K562 (cell line): ENCODE data around the gene PRSS8. TPM values are rescaled to one million over a fixed set of nuclear protein-coding genes. Genes with fewer than 3 reads are reported as not detected.

Experiments
- ATF2 ChIP-seq: sonication (generic); formaldehyde crosslinking; IDR thresholded peaks from 2 replicates; pipeline ENCODE4 v1.8.1; 2022; ENCODE audit warnings: missing genetic modification reagents
- CHCHD3 ChIP-seq: fragments of 250-450 bp; sonication (Bioruptor Pico); IDR thresholded peaks from 2 replicates; pipeline ENCODE4 v2.1.2; 2022; ENCODE audit warnings: mild to moderate bottlenecking
- CHD4 ChIP-seq: fragments of 200-600 bp; sonication (generic); IDR thresholded peaks from 3 replicates; pipeline ENCODE4 v1.6.1; 2012; ENCODE audit warnings: low read depth, mild to moderate bottlenecking, mixed read lengths, low read length, inconsistent platforms; ENCODE audit not compliant: insufficient read depth, insufficient replicate concordance, poor library complexity, severe bottlenecking
- CTBP1 ChIP-seq: fragments of 450-650 bp; IDR thresholded peaks from 2 replicates; pipeline ENCODE4 v1.6.1; 2016; ENCODE audit warnings: borderline replicate concordance
- EGR1 ChIP-seq: fragments of 450-650 bp; conservative IDR thresholded peaks from 2 replicates; pipeline ENCODE4 v1.6.1; 2017; ENCODE audit warnings: mild to moderate bottlenecking
- FOXA3 ChIP-seq, 2 experiments: fragments of 450-650 bp in 1 of 2; sonication (generic) in 1 of 2; formaldehyde crosslinking; IDR thresholded peaks in 1 of 2; conservative IDR thresholded peaks in 1 of 2; 2 replicates each; pipeline versions ENCODE4 v1.4.0 to v1.8.0; 2020 to 2022; ENCODE audit warnings: mild to moderate bottlenecking in 2 of 2, missing genetic modification reagents in 1 of 2
- FOXK1 ChIP-seq: sonication (generic); formaldehyde crosslinking; IDR thresholded peaks from 2 replicates; pipeline ENCODE4 v1.8.0; 2022; ENCODE audit warnings: missing genetic modification reagents, mild to moderate bottlenecking, borderline replicate concordance
- GATAD2B ChIP-seq: fragments of 450-650 bp; IDR thresholded peaks from 2 replicates; pipeline ENCODE4 v1.6.1; 2017; ENCODE audit warnings: mild to moderate bottlenecking, borderline replicate concordance
- GTF2A2 ChIP-seq: IDR thresholded peaks from 2 replicates; pipeline ENCODE4 v1.6.1; 2016; ENCODE audit warnings: mild to moderate bottlenecking, missing genetic modification characterization, missing compliant biosample characterization
- NFE2 ChIP-seq: IDR thresholded peaks from 2 replicates; pipeline ENCODE4 v1.6.1; 2014; ENCODE audit warnings: antibody characterized with exemption, low read depth
- PHF8 ChIP-seq: fragments of 200-600 bp; sonication (generic); IDR thresholded peaks from 2 replicates; pipeline ENCODE4 v1.6.1; 2012; ENCODE audit warnings: mixed run types, mild to moderate bottlenecking, inconsistent platforms, low read length, moderate library complexity, borderline replicate concordance
- RFX5 ChIP-seq: IDR thresholded peaks from 2 replicates; pipeline ENCODE4 v1.6.1; 2011; ENCODE audit warnings: low read depth, mild to moderate bottlenecking, improper control_type of control experiment, low read length
- TAF1 ChIP-seq: IDR thresholded peaks from 2 replicates; pipeline ENCODE4 v1.6.1; 2011; ENCODE audit warnings: mild to moderate bottlenecking, low read length, moderate library complexity; ENCODE audit not compliant: insufficient read depth, control insufficient read depth, severe bottlenecking; ENCODE audit errors: extremely low read depth
- polyA plus RNA-seq, 8 experiments: library from polyadenylated mRNA; depleted of rRNA in 4 of 8; stranded (reverse) in 5 of 8; unstranded in 3 of 8; fragments of >200 nt; fragmentation: Nextera tagmentation in 2 of 8; fragmentation: Illumina TruSeq in 1 of 8; extraction: Ambion mirVana in 2 of 8; extraction: Trizol in 1 of 8; gene quantifications; 2 replicates each; pipeline versions ENCODE4 v1.2.1 to v1.2.3, GENCODE V29; 2011 to 2014; ENCODE audit warnings: inconsistent platforms in 1 of 8, missing spikeins in 1 of 8
- total RNA-seq, 7 experiments: library from RNA; depleted of rRNA in 6 of 7; stranded (reverse); fragments of >200 nt in 6 of 7; fragmentation: Illumina TruSeq in 2 of 7; extraction: Trizol in 2 of 7; gene quantifications; 2 replicates each; pipeline versions ENCODE4 v1.2.1 to v1.2.3, GENCODE V29; 2011 to 2021; ENCODE audit warnings: low replicate concordance in 1 of 7
- TF ChIP-seq, protein P1 (sequence below), 2 experiments: fragments of 450-650 bp; IDR thresholded peaks; 2 replicates each; pipeline ENCODE4 v1.6.1; 2018; ENCODE audit warnings: mild to moderate bottlenecking in 2 of 2, low read depth in 1 of 2; ENCODE audit not compliant: partially characterized antibody in 2 of 2
- TF ChIP-seq, protein P2 (sequence below): sonication (generic); formaldehyde crosslinking; IDR thresholded peaks from 2 replicates; pipeline ENCODE4 v1.8.0; 2023; ENCODE audit warnings: mild to moderate bottlenecking, missing genetic modification reagents
- TF ChIP-seq, protein P3 (sequence below), 2 experiments: IDR thresholded peaks; 2 replicates each; pipeline ENCODE4 v1.6.1; 2011; ENCODE audit warnings: borderline replicate concordance in 1 of 2, control low read depth in 1 of 2, low read depth in 1 of 2, low read length in 1 of 2, mild to moderate bottlenecking in 1 of 2, mixed read lengths in 1 of 2, moderate library complexity in 1 of 2; ENCODE audit not compliant: insufficient read depth in 1 of 2, insufficient read length in 1 of 2, poor library complexity in 1 of 2, severe bottlenecking in 1 of 2; ENCODE audit errors: extremely low read depth in 1 of 2

The PRSS8 gene
- total and polyA plus RNA-seq, 9 of the 15 experiments (the other 6 are each of a cell fraction or from before 2014, with no cell fraction given), result 0.25 to 3.9 (median 1.3) TPM; not detected in 1

DNA sequence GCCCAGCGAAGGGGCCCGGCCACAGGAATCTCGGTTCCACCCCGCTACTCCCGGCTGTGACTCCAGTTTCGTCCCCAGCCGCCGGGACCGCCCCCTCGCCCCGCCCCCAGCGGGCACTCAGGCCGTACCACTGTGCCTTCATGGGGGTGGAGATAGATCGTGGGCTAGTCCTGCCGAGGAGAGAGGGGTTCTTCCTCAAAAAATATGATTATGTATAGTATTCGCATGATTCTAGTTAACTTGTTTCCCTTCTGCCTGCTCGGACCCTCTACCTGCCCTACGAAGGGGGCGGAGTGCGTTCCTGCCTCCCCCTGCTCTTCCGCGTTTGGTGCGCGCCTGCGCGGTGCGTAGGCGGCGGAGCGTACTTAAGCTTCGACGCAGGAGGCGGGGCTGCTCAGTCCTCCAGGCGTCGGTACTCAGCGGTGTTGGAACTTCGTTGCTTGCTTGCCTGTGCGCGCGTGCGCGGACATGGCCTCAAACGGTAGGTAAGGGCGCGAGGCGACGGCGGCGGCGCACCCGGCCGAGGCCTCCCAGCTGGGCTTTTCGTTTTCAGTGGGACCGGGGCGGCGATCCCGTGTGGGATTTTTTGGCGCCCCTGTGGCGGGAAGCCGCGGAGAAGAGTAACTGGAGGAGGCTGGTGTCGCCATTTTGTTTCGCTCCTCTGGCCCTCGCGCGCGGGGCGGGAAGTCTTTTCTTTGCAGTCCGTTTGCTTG, 44.4 kb upstream of the PRSS8 start, which contains the start of gene FUS (continued):
- TF ChIP-seq, protein P1, sequence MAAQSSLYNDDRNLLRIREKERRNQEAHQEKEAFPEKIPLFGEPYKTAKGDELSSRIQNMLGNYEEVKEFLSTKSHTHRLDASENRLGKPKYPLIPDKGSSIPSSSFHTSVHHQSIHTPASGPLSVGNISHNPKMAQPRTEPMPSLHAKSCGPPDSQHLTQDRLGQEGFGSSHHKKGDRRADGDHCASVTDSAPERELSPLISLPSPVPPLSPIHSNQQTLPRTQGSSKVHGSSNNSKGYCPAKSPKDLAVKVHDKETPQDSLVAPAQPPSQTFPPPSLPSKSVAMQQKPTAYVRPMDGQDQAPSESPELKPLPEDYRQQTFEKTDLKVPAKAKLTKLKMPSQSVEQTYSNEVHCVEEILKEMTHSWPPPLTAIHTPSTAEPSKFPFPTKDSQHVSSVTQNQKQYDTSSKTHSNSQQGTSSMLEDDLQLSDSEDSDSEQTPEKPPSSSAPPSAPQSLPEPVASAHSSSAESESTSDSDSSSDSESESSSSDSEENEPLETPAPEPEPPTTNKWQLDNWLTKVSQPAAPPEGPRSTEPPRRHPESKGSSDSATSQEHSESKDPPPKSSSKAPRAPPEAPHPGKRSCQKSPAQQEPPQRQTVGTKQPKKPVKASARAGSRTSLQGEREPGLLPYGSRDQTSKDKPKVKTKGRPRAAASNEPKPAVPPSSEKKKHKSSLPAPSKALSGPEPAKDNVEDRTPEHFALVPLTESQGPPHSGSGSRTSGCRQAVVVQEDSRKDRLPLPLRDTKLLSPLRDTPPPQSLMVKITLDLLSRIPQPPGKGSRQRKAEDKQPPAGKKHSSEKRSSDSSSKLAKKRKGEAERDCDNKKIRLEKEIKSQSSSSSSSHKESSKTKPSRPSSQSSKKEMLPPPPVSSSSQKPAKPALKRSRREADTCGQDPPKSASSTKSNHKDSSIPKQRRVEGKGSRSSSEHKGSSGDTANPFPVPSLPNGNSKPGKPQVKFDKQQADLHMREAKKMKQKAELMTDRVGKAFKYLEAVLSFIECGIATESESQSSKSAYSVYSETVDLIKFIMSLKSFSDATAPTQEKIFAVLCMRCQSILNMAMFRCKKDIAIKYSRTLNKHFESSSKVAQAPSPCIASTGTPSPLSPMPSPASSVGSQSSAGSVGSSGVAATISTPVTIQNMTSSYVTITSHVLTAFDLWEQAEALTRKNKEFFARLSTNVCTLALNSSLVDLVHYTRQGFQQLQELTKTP (IDR thresholded peaks at IDR 0.05; ENCODE audit: low read depth in 1 of 2, partially characterized antibody in 2 of 2), result peak in 1 of 2 experiments; percentile 83
- TF ChIP-seq GATAD2B, result no peak; the same call in 1 of the 2 replicates
- TF ChIP-seq, protein P2, sequence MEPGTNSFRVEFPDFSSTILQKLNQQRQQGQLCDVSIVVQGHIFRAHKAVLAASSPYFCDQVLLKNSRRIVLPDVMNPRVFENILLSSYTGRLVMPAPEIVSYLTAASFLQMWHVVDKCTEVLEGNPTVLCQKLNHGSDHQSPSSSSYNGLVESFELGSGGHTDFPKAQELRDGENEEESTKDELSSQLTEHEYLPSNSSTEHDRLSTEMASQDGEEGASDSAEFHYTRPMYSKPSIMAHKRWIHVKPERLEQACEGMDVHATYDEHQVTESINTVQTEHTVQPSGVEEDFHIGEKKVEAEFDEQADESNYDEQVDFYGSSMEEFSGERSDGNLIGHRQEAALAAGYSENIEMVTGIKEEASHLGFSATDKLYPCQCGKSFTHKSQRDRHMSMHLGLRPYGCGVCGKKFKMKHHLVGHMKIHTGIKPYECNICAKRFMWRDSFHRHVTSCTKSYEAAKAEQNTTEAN, result peak; percentile 92
- TF ChIP-seq EGR1, result peak; percentile 100
- TF ChIP-seq FOXK1 (CRISPR knock-in tag), result peak; percentile 96
- peak; percentile 75; the same call in 1 of the 2 replicates for TF ChIP-seq ATF2
- peak; percentile 47; the same call in 1 of the 2 replicates for TF ChIP-seq RFX5
- peak in 1 of 2 experiments; percentile 57; a peak in 1 of 4 replicates for TF ChIP-seq FOXA3 (CRISPR knock-in tag; conservative IDR thresholded peaks at IDR 0.05 in 1 of 2, IDR thresholded peaks at IDR 0.05 in 1 of 2)
- TF ChIP-seq GTF2A2 (tag), result peak; percentile 98
- TF ChIP-seq CHD4, result no peak
- no peak for TF ChIP-seq NFE2
- 0 out of 2 replicates have a peak, but pooled peaks have one; percentile 48 for TF ChIP-seq CHCHD3 (CRISPR knock-in tag)
- TF ChIP-seq, protein P3, sequence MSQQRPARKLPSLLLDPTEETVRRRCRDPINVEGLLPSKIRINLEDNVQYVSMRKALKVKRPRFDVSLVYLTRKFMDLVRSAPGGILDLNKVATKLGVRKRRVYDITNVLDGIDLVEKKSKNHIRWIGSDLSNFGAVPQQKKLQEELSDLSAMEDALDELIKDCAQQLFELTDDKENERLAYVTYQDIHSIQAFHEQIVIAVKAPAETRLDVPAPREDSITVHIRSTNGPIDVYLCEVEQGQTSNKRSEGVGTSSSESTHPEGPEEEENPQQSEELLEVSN (IDR thresholded peaks at IDR 0.05; ENCODE audit: borderline replicate concordance in 1 of 2, extremely low read depth in 1 of 2, insufficient read depth in 1 of 2, insufficient read length in 1 of 2, low read depth in 1 of 2, low read length in 1 of 2, poor library complexity in 1 of 2, severe bottlenecking in 1 of 2), result peak in 1 of 2 experiments; percentile 62
- peak; percentile 78; the same call in 1 of the 2 replicates for TF ChIP-seq CTBP1
- peak; percentile 89 for TF ChIP-seq PHF8
- TF ChIP-seq TAF1, result peak; percentile 100
